HG02885 (cell line): ENCODE results near the gene PSD4.

Experiments
- ATAC-seq: cut with Tn5 transposase; IDR thresholded peaks from one replicate; pipeline ENCODE4 v1.9.1; 2021; ENCODE audit warnings: mild to moderate bottlenecking; ENCODE audit not compliant: unreplicated experiment, poor library complexity

PSD4 gene

GRCh38 chr2:113219092-113219441 is 45.3 kb downstream of the PSD4 start:
- ATAC-seq, result no peak

GRCh38 chr2:113219525-113219888 is 45.7 kb downstream of the PSD4 start:
- no peak for ATAC-seq

GRCh38 chr2:113219889-113220641 is 46.3 kb downstream of the PSD4 start:
- no peak for ATAC-seq

DNA sequence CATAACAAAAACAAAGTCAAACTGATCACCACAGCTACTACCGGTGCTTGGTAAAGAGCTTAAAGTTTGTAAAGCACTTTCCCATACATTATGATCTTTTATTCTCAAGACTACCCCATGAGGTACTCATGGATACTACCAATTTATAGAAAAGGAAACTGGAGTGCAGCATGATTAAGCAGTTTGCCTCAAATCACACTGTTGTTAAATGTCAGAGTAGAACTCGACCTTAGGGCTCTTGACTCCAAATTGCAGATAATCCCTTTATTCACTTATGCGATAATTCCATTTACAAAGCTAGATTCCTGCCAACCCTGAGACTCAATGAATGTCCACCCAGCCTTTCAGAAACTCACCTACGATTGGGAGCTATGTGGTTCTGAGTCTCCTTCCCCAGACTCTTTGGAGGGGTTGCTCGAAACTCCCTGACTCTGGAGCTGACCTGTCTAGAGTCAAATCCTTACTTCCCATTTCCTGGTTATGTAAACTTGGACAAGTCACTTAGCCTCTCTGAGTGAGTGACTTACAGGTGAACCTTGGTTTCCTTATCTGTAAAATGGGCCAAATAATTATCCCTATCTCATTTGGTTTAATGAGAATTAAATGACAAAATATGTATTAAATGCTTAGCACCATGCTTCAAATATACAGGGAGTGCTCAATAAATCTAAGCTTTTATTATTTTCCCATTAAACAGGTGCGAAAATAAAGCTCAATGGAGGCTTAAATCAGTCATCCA is 47.4 kb downstream of the PSD4 start:
- ATAC-seq, result no peak

DNA sequence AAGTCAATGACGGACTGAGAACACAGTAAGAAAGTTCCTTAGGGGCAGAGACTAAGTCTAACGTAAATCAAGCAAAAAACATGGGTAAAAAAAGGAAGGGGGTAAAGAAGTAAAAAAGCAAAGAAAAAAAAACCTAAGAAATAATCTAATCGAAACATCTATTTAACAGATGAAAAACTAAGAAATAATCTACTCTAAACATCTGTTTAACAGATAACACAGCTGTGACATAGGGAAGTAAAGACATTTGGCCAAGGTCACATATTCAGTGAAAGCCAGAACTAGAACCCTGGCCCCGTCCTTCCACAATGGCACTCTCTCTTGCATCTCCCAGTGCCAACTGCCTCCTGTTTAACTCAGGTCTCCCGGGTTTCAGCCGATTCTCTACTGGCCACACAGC is 48.1 kb downstream of the PSD4 start:
- no peak for ATAC-seq

DNA sequence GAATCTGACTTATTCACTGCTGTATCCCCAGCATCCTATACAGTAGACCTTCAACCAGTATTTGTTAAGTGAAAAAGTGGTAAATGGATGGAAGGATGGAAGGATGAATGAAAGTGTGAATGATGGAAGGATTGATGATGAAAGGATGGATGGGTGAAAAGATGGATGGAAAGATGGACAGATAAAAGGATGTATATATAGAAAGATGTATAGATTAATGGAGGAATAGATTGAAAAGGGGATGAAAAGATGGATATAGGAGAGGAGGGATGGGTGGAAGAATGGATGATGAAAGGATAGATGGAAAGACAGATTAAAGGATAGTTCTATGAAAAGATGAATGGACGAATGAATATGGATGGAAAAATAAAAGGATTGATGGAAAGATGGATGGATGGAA is 50.0 kb downstream of the PSD4 start:
- ATAC-seq, result no peak

GRCh38 chr2:113224647-113225236 is 51.0 kb downstream of the PSD4 start:
- ATAC-seq, result no peak

- ATAC-seq, result no peak
Measured at GRCh38 chr2:113225263-113226259, 51.8 kb downstream of the PSD4 start.

GRCh38 chr2:113226462-113226861 is 52.7 kb downstream of the PSD4 start:
- no peak for ATAC-seq

GRCh38 chr2:113227290-113227689 is 53.5 kb downstream of the PSD4 start:
- no peak for ATAC-seq

- no peak for ATAC-seq
Measured at GRCh38 chr2:113227698-113228097, 53.9 kb downstream of the PSD4 start.

DNA sequence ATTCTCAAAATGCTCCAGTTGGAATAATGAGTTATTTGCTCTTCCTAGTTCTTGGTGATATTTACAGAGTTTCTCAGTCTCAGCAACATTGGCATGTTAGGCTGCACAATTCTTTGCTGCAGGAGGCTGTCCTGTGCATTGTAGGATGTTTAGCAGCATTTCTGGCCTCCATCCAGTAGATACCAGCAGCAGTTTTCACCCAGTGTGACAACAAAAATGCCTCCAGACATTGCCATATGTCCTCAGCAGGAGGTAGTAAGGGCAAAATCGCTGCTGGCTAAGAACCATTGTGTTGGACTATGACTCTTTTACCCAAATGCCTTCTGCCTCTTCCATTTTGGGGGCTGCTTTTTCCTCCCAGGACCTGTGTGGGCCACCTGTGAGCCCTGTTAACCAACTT is 54.6 kb downstream of the PSD4 start:
- no peak for ATAC-seq

- no peak for ATAC-seq
Measured at GRCh38 chr2:113228991-113229716, 55.4 kb downstream of the PSD4 start.

- no peak for ATAC-seq
Measured at GRCh38 chr2:113229795-113230194, 56.0 kb downstream of the PSD4 start.

GRCh38 chr2:113230531-113230930 is 56.8 kb downstream of the PSD4 start:
- ATAC-seq, result no peak

DNA sequence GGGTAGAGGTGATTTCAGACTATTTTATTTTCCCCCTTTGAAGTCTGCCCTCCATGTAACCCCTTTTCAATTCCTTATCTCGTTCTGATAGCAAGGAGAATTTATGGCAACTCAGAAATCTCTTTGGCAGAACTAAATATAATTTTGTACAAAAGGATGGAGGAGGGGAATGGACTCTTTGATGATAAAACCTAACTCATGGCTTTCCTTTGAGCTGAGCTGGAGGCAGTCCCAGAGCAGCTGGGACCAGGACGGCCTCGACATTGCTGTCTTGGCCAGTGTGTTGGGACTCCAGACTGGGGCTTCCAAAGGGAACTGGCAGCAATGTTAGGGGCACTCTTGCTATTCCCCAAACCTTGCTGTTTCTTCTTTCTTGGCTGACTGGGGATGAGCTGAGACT is 57.3 kb downstream of the PSD4 start:
- no peak for ATAC-seq

DNA sequence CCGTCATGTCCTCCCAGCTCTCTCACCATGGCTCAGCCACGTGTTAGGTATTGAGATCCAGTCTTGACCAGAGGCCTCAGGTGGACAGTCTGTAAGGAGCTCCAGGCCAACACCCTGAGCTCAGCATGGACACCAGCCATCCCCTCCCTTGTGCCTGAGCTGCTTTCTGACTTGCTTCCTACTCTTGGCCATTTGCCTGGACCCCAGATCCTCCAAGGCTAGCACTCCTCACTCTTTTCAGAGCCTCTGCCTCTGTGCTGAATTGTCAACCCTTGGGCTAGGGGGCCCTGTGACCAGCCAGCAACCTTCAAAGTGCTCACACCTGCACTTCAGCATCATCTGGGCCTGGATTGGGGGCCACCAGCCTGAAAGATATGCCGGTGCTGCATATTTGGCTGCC is 58.4 kb downstream of the PSD4 start:
- no peak for ATAC-seq

DNA sequence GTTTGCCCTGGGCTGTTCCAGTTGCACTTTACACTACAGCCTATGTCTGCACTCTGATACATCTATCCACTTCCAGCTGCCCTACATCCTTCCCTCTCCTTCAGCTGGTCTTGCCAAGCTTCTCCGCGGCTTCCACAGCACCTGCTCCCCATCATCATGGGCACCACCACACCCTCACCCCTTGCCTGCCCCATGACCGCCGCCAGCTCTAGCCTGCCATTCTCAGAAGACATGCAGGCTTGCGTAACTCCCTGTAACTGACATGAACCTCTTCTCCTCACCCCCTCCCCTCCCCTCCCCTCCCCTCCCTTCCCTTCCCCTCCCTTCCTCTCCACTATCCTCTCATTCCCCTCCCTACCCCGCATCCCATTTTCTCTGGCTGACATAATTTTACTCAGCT is 59.0 kb downstream of the PSD4 start:
- ATAC-seq, result no peak

DNA sequence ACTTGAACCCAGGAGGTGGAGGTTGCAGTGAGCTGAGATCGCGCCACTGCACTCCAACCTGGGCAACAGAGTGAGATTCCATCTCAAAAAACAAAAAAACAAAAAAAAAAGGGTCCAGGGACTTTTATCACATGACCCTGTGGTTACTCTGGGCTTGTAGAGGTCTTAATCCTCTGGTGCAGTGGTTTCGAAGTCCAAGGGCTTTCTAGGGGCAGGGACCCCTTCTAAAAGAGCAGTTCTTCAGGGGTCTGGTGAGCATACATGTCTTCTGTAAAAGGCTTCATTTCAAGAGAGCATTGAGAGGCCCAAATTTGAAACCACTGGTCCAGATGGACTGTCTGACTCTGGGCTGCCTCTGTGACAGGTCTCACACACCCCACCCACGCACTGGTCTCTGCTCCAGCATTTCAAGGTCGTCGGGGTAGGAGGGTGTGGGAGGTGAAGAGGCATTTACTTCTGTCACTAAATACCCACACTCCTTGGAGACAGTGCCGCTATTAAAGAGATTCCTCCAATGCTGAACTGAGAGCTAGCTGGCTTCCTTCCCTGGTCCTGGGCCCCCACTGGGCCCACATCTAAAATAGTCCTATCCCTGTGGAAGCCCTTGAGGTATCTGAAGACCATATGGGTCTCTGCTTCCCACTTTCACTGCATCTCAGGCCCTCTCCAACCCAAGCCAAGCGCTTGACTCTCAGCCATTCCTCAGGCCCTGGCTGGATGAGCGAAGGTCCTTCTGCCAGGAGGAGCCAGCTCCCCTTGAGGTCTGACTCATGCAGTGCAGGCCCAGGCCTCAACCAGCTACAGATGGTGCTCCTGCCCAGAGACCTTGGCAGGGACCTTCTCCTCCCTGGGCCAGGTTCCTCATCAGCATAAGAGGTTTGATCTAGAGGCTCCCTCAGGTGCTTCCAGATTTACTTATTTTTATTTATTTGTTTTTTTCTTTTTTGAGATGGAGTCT is 60.1 kb downstream of the PSD4 start:
- ATAC-seq, result no peak
